ENCODE data around the gene CMYA5. TPM values are rescaled to one million over a fixed set of nuclear protein-coding genes. Genes with fewer than 3 reads are reported as not detected.

The CMYA5 gene
- total and polyA plus RNA-seq, 2 donors (not counting 3 experiments of a cell fraction or from before 2014, with no cell fraction given): 0.04 to 0.20 TPM

GRCh38 chr5:79703381-79703645 lies 13.7 kb downstream of the CMYA5 start:
- CTCF ChIA-PET: interaction anchor here (0.6 to 3.0 kb wide), 8 partner anchors 9 to 380 kb away, joined by 3 to 15 read pairs (median 6); partner anchors contain the start of gene CMYA5
- Histone ChIP-seq H3K4me3 (replicated peaks in 1 of 3; ENCODE audit: insufficient read depth in 1 of 3, low read depth in 1 of 3, low read length in 3 of 3) (no peak overlapping the region), H3K4me1 (ENCODE audit: control insufficient read depth, extremely low read depth, insufficient read depth, low read length) (no peaks in the 10 kb centered on the region), H3K9me1 (replicated peaks; ENCODE audit: control insufficient read depth, extremely low read depth, insufficient read depth, low read length) (no peaks in the 10 kb centered on the region), H2AFZ (ENCODE audit: low read depth, low read length) (no peak overlapping the region), H3K9me3 (replicated peaks; ENCODE audit: control insufficient read depth, insufficient read depth, low read length) (no peaks in the 10 kb centered on the region), H3K4me2 (ENCODE audit: insufficient read depth, low read length) (no peak overlapping the region), H3K79me2 (ENCODE audit: control insufficient read depth, insufficient read depth, low read length) (no peaks in the 10 kb centered on the region), H3K9ac (replicated peaks; ENCODE audit: extremely low read depth, insufficient read depth, low read length) (no peak overlapping the region), H3K27me3 (ENCODE audit: control insufficient read depth in 2 of 2, insufficient read depth in 2 of 2, low read length in 2 of 2) (peaks cover 0 to 2% of the 10 kb centered on the region in 2 experiments), H3K36me3 (ENCODE audit: control insufficient read depth in 2 of 2, extremely low read depth in 1 of 2, insufficient read depth in 2 of 2, low read length in 2 of 2) (no peaks in the 10 kb centered on the region), H4K20me1 (replicated peaks; ENCODE audit: control insufficient read depth, extremely low read depth, insufficient read depth, low read length) (no peaks in the 10 kb centered on the region), H3K27ac (ENCODE audit: insufficient read depth, low read depth, low read length) (no peak overlapping the region)
- FAIRE-seq: no peak
- POLR2A ChIA-PET: no interaction called here
- dilution Hi-C loops (cut with MboI; ENCODE audit: extremely low pct_ligation_motif_present, low sequenced_read_pairs): no loop called here
- no TSS peak for BruUV-seq (replicated peaks)
- no peak for DNase-seq (ENCODE audit: low read depth, low spot score)
- intact Hi-C loops (cut with micrococcal nuclease): loop anchor here (1.0 to 2.0 kb wide), 2 partner anchors 155 to 379 kb away; no protein-coding TSS in a partner anchor
- TF ChIP-seq EZH2 (IDR thresholded peaks at IDR 0.05; ENCODE audit: borderline replicate concordance, low read depth, low read length, severe bottlenecking): no peak

- Histone ChIP-seq H3K9me1 (replicated peaks; ENCODE audit: control insufficient read depth, extremely low read depth, insufficient read depth, low read length) (no peaks in the 10 kb centered on the region), H4K20me1 (replicated peaks; ENCODE audit: control insufficient read depth, extremely low read depth, insufficient read depth, low read length) (no peaks in the 10 kb centered on the region), H2AFZ (ENCODE audit: low read depth, low read length) (no peak overlapping the region), H3K9me3 (replicated peaks; ENCODE audit: control insufficient read depth, insufficient read depth, low read length) (no peaks in the 10 kb centered on the region), H3K9ac (replicated peaks; ENCODE audit: extremely low read depth, insufficient read depth, low read length) (no peak overlapping the region), H3K27ac (ENCODE audit: insufficient read depth, low read depth, low read length) (no peak overlapping the region), H3K36me3 (ENCODE audit: control insufficient read depth in 2 of 2, extremely low read depth in 1 of 2, insufficient read depth in 2 of 2, low read length in 2 of 2) (no peaks in the 10 kb centered on the region), H3K4me1 (ENCODE audit: control insufficient read depth, extremely low read depth, insufficient read depth, low read length) (no peaks in the 10 kb centered on the region), H3K27me3 (ENCODE audit: control insufficient read depth in 2 of 2, insufficient read depth in 2 of 2, low read length in 2 of 2) (no peaks in the 10 kb centered on the region), H3K4me3 (replicated peaks in 1 of 3; ENCODE audit: insufficient read depth in 1 of 3, low read depth in 1 of 3, low read length in 3 of 3) (no peak overlapping the region), H3K4me2 (ENCODE audit: insufficient read depth, low read length) (no peak overlapping the region), H3K79me2 (ENCODE audit: control insufficient read depth, insufficient read depth, low read length) (no peaks in the 10 kb centered on the region)
- no TSS peak for BruUV-seq (replicated peaks)
- CTCF ChIA-PET: interaction anchor here (0.6 to 3.0 kb wide), 2 partner anchors 134 to 379 kb away, joined by 3 to 15 read pairs; no protein-coding TSS in a partner anchor
- POLR2A ChIA-PET: no interaction called here
- dilution Hi-C loops (cut with MboI; ENCODE audit: extremely low pct_ligation_motif_present, low sequenced_read_pairs): no loop called here
- no peak for FAIRE-seq
- TF ChIP-seq POLR2AphosphoS5 (IDR thresholded peaks at IDR 0.05; ENCODE audit: insufficient read depth, low read depth, low read length): no peak
- intact Hi-C loops (cut with micrococcal nuclease): no loop called here
- no peak for DNase-seq (ENCODE audit: low read depth, low spot score)
Measured at GRCh38 chr5:79704553-79704952, 14.9 kb downstream of the CMYA5 start.

Measured in endothelial cell of umbilical vein (primary cell).